Liver (tissue), 3 donors: ENCODE data around the gene ADCK1.

Experiments used
- FOXA2 ChIP-seq: IDR thresholded peaks from 2 replicates; pipeline ENCODE4 v1.6.1; 2016; ENCODE audit warnings: antibody characterized with exemption
- GABPA ChIP-seq, 2 donors: IDR thresholded peaks in 1 of 2; conservative IDR thresholded peaks in 1 of 2; 2 replicates each; pipeline ENCODE4 v1.6.1; 2016; ENCODE audit warnings: antibody characterized with exemption in 2 of 2, mild to moderate bottlenecking in 1 of 2, moderate library complexity in 1 of 2
- MAX ChIP-seq: IDR thresholded peaks from 2 replicates; pipeline ENCODE4 v1.6.1; 2016; ENCODE audit warnings: antibody characterized with exemption
- RAD21 ChIP-seq, 2 donors: IDR thresholded peaks; 2 replicates each; pipeline ENCODE4 v1.6.1; 2016; ENCODE audit warnings: antibody characterized with exemption in 2 of 2, mild to moderate bottlenecking in 2 of 2
- YY1 ChIP-seq: IDR thresholded peaks from 2 replicates; pipeline ENCODE4 v1.6.1; 2016; ENCODE audit warnings: antibody characterized with exemption, mild to moderate bottlenecking
- TF ChIP-seq, protein P1 (sequence below): fragments of 150-350 bp; IDR thresholded peaks from 2 replicates; pipeline ENCODE4 v1.5.1; 2017; ENCODE audit warnings: improper control_type of control experiment, low read depth, low read length; ENCODE audit not compliant: missing input control
- donor health status: healthy.
- donor health status: healthy.

DNA sequence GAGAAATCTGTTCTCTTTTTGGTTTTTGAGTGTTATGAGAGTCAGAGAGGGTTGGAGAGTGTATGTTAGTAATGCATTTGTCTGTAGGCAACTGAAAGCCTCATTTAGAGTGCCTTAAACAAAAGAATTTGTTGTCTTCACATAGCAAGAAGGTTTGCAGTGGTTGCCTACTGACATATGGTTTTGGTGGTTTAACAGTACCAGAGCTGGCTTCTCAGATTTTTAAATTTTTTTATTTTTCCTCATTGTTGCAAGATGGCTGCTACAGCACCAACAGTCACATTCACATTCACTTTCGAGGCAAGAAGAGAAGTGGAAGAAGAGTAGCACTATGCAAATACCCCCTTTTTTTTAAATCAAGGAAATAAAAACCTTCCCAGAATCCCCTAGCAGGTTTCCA lies 106.5 kb downstream of the ADCK1 start:
- no peak for TF ChIP-seq GABPA (IDR thresholded peaks at IDR 0.05 in 1 of 2, conservative IDR thresholded peaks at IDR 0.05 in 1 of 2)
- TF ChIP-seq, protein P1, sequence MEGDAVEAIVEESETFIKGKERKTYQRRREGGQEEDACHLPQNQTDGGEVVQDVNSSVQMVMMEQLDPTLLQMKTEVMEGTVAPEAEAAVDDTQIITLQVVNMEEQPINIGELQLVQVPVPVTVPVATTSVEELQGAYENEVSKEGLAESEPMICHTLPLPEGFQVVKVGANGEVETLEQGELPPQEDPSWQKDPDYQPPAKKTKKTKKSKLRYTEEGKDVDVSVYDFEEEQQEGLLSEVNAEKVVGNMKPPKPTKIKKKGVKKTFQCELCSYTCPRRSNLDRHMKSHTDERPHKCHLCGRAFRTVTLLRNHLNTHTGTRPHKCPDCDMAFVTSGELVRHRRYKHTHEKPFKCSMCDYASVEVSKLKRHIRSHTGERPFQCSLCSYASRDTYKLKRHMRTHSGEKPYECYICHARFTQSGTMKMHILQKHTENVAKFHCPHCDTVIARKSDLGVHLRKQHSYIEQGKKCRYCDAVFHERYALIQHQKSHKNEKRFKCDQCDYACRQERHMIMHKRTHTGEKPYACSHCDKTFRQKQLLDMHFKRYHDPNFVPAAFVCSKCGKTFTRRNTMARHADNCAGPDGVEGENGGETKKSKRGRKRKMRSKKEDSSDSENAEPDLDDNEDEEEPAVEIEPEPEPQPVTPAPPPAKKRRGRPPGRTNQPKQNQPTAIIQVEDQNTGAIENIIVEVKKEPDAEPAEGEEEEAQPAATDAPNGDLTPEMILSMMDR, result no peak
- no peak for TF ChIP-seq FOXA2
- TF ChIP-seq MAX, result no peak
- no peak for TF ChIP-seq RAD21 (IDR thresholded peaks at IDR 0.05)
- TF ChIP-seq YY1, result no peak
